ENCODE results near the gene ZNF804A. TPM values are rescaled to one million over a fixed set of nuclear protein-coding genes. Genes with fewer than 3 reads are reported as not detected.

The ZNF804A gene
- total RNA-seq: not detected

DNA sequence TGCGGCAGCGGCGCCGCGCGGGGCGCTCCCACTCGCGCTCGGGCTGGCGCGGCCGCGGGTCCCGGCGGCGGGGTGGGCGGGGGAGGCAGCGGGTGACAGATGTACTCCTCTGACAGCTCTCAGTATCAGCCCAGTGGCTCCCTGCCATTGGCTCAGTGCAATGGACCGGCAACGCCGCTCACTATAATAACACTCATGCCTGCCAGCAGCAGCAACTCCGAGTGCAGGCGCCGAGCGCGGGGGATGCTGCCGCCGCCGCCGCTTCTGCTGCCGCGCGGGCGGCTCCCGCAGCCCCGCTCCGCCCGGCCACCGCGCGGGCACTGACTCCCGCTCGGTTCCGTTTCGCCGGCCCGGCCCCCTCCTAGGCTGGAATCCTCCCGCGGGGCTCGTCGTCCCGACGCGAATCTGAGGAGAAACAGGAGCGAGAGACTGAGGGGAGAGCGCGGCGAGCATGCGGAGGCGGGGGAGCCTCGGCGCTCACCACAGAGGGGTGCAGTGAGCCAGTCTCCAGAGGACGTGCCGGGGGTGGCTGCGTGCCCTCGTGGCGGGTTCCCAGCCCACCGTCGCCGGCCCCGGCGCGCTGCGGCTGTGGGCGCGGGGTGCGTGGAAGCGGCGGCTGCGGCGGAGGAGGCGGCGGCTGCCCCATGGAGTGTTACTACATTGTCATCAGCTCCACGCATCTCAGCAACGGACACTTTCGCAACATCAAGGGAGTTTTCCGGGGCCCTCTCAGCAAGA lies at the start of gene ZNF804A:
Gene ZNF804A (plus strand): TSS at position 214 of the 738 bp plus-strand sequence. CDS start 431 bp downstream, at position 645.
- ATAC-seq: peak in 1 of 2 donors; percentile 73
- H3K27ac Mint-ChIP-seq: no peak within 1 kb of the TSS
- DNase-seq (ENCODE audit: low spot score in 2 of 2): peak in 1 of 2 donors; percentile 9

GRCh38 chr2:184549153-184549552 lies 49.2 kb upstream of the ZNF804A start:
- H3K9me3 Mint-ChIP-seq: no peaks in the 10 kb centered on the region
- ATAC-seq (no peak), DNase-seq (ENCODE audit: low spot score in 2 of 2) (no peak)
- H3K27ac Mint-ChIP-seq: no peak overlapping the region
- no peaks in the 10 kb centered on the region for H3K36me3 Mint-ChIP-seq

More for the DNA sequence above, at the start of gene ZNF804A:
- peaks cover 8 to 15% of the 10 kb centered on the region in 2 donors for H3K36me3 Mint-ChIP-seq
- H3K9me3 Mint-ChIP-seq: no peaks in the 10 kb centered on the region

DNA sequence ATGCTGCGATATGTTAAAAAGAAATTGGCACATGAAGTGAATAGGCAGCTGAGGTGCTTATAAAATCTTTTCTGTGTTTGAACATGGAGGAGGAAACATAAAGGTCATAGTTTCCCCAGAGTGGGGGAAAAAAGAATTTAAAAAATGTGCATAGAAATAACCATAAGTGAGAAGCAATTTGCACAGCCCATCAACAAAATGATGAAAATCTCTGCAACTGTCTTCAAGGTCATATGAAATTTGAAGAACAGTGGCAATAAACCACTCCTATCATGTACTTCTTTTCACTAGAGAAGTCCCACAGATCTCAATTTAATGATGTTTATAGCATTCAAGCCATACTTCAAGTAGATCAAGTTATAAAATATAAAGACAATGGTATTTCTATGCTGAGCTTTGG lies 46.7 kb upstream of the ZNF804A start:
- no peak for ATAC-seq
- Mint-ChIP-seq H3K9me3 (no peaks in the 10 kb centered on the region), H3K36me3 (no peaks in the 10 kb centered on the region)

GRCh38 chr2:184554736-184555135 lies 43.6 kb upstream of the ZNF804A start:
- Mint-ChIP-seq H3K36me3 (no peaks in the 10 kb centered on the region), H3K9me3 (peaks cover 0 to 8% of the 10 kb centered on the region in 2 donors)
- ATAC-seq: no peak

More for the DNA sequence above, 46.7 kb upstream of the ZNF804A start:
- DNase-seq (ENCODE audit: low spot score in 2 of 2): no peak
- H3K27ac Mint-ChIP-seq: no peak overlapping the region

GRCh38 chr2:184555352-184555751 lies 43.0 kb upstream of the ZNF804A start:
- no peak for ATAC-seq
- no peak for DNase-seq (ENCODE audit: low spot score in 2 of 2)
- Mint-ChIP-seq H3K36me3 (no peaks in the 10 kb centered on the region), H3K9me3 (peaks cover 0 to 9% of the 10 kb centered on the region in 2 donors), H3K27ac (no peak overlapping the region)

More at GRCh38 chr2:184554736-184555135, 43.6 kb upstream of the ZNF804A start:
- no peak for DNase-seq (ENCODE audit: low spot score in 2 of 2)
- H3K27ac Mint-ChIP-seq: no peak overlapping the region

DNA sequence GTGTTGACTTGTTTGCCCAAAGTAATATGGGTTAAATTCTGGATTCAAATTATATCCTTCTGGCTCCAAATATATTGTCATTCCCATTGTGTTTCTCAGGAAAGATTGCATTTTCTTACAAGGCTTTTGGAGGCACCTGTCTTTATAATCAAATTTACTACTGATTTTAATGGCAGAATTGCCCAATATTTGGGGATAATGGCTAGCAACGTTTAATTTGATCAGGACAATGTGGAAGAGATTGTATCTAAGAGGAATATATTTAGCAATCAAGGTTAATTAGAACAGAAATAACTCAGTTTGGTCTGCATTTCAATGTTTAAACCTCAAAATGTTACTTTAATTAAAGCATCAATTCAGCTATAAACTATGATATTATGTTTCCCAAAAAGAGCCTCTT lies 41.7 kb upstream of the ZNF804A start:
- ATAC-seq (no peak), DNase-seq (ENCODE audit: low spot score in 2 of 2) (no peak)
- Mint-ChIP-seq H3K9me3 (peaks cover 0 to 16% of the 10 kb centered on the region in 2 donors), H3K27ac (no peak overlapping the region), H3K36me3 (no peaks in the 10 kb centered on the region)

DNA sequence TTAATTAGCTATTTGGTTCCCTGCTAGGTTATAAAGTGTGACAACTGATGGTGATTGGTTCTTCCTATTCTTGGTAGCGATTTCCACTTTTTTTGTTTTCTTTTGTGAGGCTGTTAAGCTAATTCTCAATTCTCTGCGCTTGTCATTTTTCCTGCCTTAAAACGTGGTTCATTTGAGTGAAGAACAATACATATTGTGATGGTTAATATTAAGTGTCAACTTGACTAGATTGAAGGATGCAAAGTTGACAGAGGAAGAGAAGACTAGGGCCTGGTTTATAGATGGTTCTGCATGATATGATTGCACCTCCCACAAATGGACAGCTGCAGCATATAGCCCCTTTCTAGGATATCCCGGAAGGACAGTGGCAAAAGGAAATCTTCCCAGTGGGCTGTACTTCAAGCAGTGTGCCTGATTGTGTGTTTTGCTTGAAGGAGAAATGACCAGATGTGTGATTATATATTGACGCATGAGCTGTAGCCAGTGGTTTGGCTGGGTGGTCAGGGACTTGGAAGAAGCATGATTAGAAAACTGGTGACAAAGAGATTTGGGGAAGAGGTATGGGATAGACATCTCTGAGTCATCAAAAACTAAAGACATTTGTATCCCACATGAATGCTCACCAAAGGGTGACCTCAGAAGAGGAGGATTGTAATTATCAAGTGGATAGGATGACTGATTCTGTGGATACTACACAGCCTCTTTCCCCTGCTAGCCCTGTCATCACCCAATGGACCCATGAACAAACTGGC lies 39.4 kb upstream of the ZNF804A start:
- DNase-seq (ENCODE audit: low spot score in 2 of 2): no peak
- no peak overlapping the region for H3K27ac Mint-ChIP-seq
- H3K9me3 Mint-ChIP-seq: peaks cover 0 to 16% of the 10 kb centered on the region in 2 donors
- H3K36me3 Mint-ChIP-seq: no peaks in the 10 kb centered on the region
- ATAC-seq: no peak

DNA sequence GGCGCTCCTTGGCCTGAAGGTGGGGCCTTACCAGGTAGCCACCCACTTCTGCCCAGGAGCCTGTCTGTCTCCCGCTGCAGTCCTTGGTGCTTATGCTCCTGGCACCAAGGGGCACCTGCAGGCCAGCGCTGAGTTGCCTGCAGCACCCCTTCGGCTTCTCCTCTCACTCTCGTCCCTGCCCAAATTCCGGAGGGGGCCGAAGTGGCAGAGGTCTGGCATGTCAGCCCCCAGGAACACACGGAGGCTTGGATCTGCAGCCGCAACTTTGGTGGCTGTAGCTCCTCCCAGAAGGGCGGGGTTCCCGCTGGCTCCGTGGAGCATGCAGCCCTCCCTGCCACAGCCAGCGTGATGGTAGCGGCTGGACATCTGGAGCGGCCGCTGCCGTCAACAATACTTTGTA lies 37.7 kb upstream of the ZNF804A start:
- Mint-ChIP-seq H3K9me3 (peaks cover 0 to 16% of the 10 kb centered on the region in 2 donors), H3K36me3 (no peaks in the 10 kb centered on the region), H3K27ac (no peak overlapping the region)
- no peak for DNase-seq (ENCODE audit: low spot score in 2 of 2)
- no peak for ATAC-seq

- DNase-seq (ENCODE audit: low spot score in 2 of 2) (no peak), ATAC-seq (no peak)
- no peak overlapping the region for H3K27ac Mint-ChIP-seq
- H3K36me3 Mint-ChIP-seq: no peaks in the 10 kb centered on the region
- H3K9me3 Mint-ChIP-seq: peaks cover 0 to 16% of the 10 kb centered on the region in 2 donors
These were observed 35.8 kb upstream of the ZNF804A start for GRCh38 chr2:184562532-184562931.

DNA sequence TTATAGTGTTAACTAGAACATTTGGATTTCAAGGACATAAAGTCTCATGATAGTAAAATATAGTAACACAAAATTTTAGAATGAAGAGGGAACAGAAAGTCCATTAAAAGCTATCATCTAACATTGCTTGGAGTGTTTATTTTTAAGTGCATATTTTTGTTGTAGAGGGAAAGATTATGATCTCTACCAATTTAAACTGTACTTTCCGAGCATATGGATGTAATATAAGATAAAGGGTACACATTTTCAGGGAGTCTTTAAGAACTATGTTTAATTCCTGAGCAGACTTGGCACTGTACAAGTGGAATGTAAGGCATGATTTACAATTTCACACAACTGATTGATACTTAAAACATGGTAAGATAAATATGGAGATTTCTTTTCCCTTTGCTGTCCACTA lies 34.2 kb upstream of the ZNF804A start:
- ATAC-seq: no peak
- H3K27ac Mint-ChIP-seq: no peak overlapping the region
- H3K36me3 Mint-ChIP-seq: no peaks in the 10 kb centered on the region
- H3K9me3 Mint-ChIP-seq: peaks cover 0 to 10% of the 10 kb centered on the region in 2 donors
- no peak for DNase-seq (ENCODE audit: low spot score in 2 of 2)

DNA sequence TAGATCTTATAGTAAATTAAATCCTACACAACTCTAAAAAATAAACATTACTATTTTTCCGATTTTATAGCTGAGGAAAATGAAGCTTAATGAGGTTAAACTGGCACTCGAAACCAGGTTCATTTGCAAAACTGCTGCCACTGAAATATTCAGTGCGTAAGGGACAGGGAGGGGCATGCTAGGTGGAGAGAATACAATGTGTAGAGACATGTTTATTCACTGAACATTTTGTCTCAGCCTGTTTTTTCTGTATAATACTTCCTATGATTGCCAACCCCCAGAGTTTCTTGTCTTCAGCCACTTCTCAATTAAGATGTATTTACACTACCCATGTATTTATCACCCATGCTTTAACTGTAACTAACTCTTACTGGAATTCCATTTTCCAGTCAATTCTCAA lies 31.6 kb upstream of the ZNF804A start:
- no peak overlapping the region for H3K27ac Mint-ChIP-seq
- no peaks in the 10 kb centered on the region for H3K9me3 Mint-ChIP-seq
- ATAC-seq: no peak
- no peak for DNase-seq (ENCODE audit: low spot score in 2 of 2)
- H3K36me3 Mint-ChIP-seq: no peaks in the 10 kb centered on the region

GRCh38 chr2:184577056-184577455 lies 21.3 kb upstream of the ZNF804A start:
- Mint-ChIP-seq H3K27ac (no peak overlapping the region), H3K36me3 (no peaks in the 10 kb centered on the region), H3K9me3 (peaks cover 4 to 6% of the 10 kb centered on the region in 2 donors)
- DNase-seq (ENCODE audit: low spot score in 2 of 2): no peak
- no peak for ATAC-seq

DNA sequence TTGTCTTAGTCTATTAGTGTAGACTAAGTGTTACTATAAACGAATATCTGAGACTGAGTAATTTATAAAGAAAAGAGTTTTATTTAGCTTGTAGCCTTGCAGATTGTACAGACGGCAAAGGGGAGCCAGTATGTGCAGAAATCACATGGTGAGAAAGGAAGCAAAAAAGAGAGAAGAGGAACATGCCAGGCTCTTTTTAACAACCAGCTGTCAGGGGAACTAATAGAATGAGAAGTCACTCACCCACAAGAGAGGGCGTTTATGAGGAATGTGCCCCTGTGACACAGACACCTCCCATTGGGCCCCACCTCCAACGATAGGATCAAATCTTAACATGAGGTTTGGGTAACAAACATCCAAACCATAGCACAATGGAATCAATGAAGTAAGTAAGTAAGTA lies 20.6 kb upstream of the ZNF804A start:
- Mint-ChIP-seq H3K36me3 (no peaks in the 10 kb centered on the region), H3K9me3 (peaks cover 4 to 6% of the 10 kb centered on the region in 2 donors), H3K27ac (no peak overlapping the region)
- DNase-seq (ENCODE audit: low spot score in 2 of 2): no peak
- no peak for ATAC-seq

- peaks cover 0 to 9% of the 10 kb centered on the region in 2 donors for H3K9me3 Mint-ChIP-seq
- ATAC-seq: no peak
- no peaks in the 10 kb centered on the region for H3K36me3 Mint-ChIP-seq
- DNase-seq (ENCODE audit: low spot score in 2 of 2): no peak
- H3K27ac Mint-ChIP-seq: no peak overlapping the region
These were observed 19.1 kb upstream of the ZNF804A start for GRCh38 chr2:184579226-184579625.

DNA sequence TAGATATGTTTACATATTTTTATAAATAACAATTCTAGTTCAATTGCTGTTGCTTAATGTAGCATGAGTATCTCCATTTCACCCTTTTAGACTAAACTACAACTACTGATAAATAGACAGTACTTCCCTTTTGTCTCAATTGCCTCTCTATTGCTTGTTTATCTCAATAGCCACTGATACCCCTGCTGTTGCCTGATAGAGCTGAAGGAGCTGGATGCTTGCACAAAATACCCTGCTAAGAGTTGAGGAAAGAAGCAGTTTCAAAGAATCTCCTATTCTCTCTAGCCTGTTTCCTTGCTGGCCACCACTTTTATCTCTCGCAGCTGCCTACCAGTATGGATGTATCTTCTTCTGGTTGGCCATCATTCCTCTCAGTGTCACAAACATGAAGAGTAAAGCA lies 16.9 kb upstream of the ZNF804A start:
- H3K27ac Mint-ChIP-seq: no peak overlapping the region
- peaks cover 0 to 3% of the 10 kb centered on the region in 2 donors for H3K9me3 Mint-ChIP-seq
- ATAC-seq: no peak
- DNase-seq (ENCODE audit: low spot score in 2 of 2): no peak
- H3K36me3 Mint-ChIP-seq: no peaks in the 10 kb centered on the region

DNA sequence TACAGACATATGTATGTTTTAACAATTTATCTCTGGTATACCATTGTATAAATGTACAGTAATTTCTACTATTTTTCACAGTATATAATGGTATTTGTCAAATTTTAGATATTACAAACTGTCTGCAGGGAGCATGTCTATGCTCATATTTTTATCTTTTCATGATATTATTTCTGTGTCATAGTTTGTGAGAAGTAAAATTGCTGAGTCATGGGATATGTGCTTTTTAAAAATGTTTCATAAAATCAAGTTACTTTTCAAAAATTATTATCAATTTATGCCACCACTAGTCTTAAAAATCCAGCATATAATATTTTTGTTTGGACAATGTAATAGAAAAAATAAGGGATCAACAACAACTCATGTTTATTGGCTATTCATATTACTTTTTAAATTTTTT lies 9.1 kb upstream of the ZNF804A start:
- no peak overlapping the region for H3K27ac Mint-ChIP-seq
- H3K36me3 Mint-ChIP-seq: no peaks in the 10 kb centered on the region
- no peak for ATAC-seq
- H3K9me3 Mint-ChIP-seq: peaks cover 4 to 7% of the 10 kb centered on the region in 2 donors
- no peak for DNase-seq (ENCODE audit: low spot score in 2 of 2)

DNA sequence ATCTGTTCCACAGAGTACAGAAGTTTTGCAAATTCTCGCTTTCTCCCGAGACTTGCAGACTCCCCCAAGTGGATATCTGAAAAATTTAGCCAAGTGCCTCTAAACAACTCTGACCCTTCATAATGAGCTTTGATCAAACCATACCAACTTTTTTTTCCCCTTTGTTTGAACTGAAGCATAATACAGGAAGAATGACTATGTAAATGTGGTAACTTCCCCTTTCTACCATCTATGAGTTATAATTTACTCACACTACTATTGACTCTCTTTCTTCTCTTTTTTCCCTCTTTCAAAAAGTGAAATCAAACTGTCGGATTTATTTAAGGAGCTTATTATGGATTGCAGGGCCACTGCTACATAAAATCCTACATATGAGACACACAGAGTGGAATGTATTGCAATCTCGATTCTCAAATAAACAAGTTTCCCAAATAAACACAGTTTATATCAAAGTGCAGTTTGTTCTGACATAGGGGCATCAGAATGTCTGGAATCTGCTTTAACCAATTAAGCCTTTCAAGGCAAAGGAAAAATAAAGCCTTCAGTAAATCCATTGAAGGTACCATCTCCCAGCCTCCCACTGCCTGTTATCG lies 1.4 kb upstream of the ZNF804A start:
- H3K27ac Mint-ChIP-seq: no peak overlapping the region
- peaks cover 8 to 15% of the 10 kb centered on the region in 2 donors for H3K36me3 Mint-ChIP-seq
- ATAC-seq: no peak
- no peak for DNase-seq (ENCODE audit: low spot score in 2 of 2)
- peaks cover 4 to 7% of the 10 kb centered on the region in 2 donors for H3K9me3 Mint-ChIP-seq
